GM12878 (cell line): ENCODE measurements around the gene RND2. TPM values are rescaled to one million over a fixed set of nuclear protein-coding genes. Genes with fewer than 3 reads are reported as not detected.

ENCODE experiments used
- ATAC-seq: fragments of 200-7000 bp; cut with Tn5 transposase; 3 replicates; pipeline ENCODE4 v1.9.1; 2020; ENCODE audit warnings: mild to moderate bottlenecking, moderate library complexity
- BruUV-seq: library from RNA; stranded (reverse); fragments of 400-500 nt; replicated peaks from 2 replicates; lab custom pipeline; 2021; lab: Mats Ljungman, UMichigan
- CTCF ChIA-PET: fragments of 300-600 bp; sonication (Branson Sonifier 250); formaldehyde crosslinking; extraction: SDS; loops from one replicate; lab custom pipeline; 2021; ENCODE audit warnings: inconsistent platforms; lab: Yijun Ruan, JAX
- POLR2A ChIA-PET: fragments of 350-600 bp; formaldehyde crosslinking; extraction: SDS; loops from one replicate; lab custom pipeline; 2021; ENCODE audit warnings: inconsistent platforms; lab: Charles Lee
- RAD21 ChIA-PET: fragments of 300-600 bp; sonication (Branson Sonifier 250); formaldehyde crosslinking; loops from one replicate; lab custom pipeline; 2023; ENCODE audit warnings: antibody characterized with exemption; ENCODE audit not compliant: unreplicated experiment; lab: Charles Lee
- SMC1A ChIA-PET: fragments of 300-600 bp; sonication (Branson Sonifier 250); formaldehyde crosslinking; loops from one replicate; lab custom pipeline; 2023; ENCODE audit not compliant: unreplicated experiment, uncharacterized antibody; lab: Charles Lee
- DNase-seq: peaks from one replicate; pipeline ENCODE4 v3.0.0-alpha.2; 2011; ENCODE audit warnings: low read depth, low spot score
- FAIRE-seq: peaks from 3 replicates; lab custom pipeline; 2011; peaks lifted over from hg19 to GRCh38; lab: Jason Lieb, UNC
- H2AFZ ChIP-seq: 2 replicates; pipeline ENCODE4 v1.6.0; 2011; ENCODE audit warnings: low read depth, low read length, control low read depth; ENCODE audit not compliant: control insufficient read depth
- H3K27ac ChIP-seq: 2 replicates; pipeline ENCODE4 v1.5.1; 2011; ENCODE audit warnings: control low read depth; ENCODE audit not compliant: control insufficient read depth, insufficient read depth
- H3K27me3 ChIP-seq, 2 experiments: replicated peaks in 1 of 2; 2 replicates each; pipeline versions ENCODE4 v1.6.0 to v1.6.1; 2011; ENCODE audit warnings: low read length in 1 of 2; ENCODE audit not compliant: control insufficient read depth in 2 of 2, insufficient read depth in 2 of 2
- H3K36me3 ChIP-seq, 2 experiments: 2 replicates each; pipeline ENCODE4 v1.5.1; 2011; ENCODE audit warnings: low read length in 1 of 2; ENCODE audit not compliant: control insufficient read depth in 2 of 2, insufficient read depth in 2 of 2
- H3K4me1 ChIP-seq: 2 replicates; pipeline ENCODE4 v1.6.1; 2011; ENCODE audit warnings: mild to moderate bottlenecking, low read length, moderate library complexity, mixed read lengths; ENCODE audit not compliant: control insufficient read depth, insufficient read depth
- H3K4me2 ChIP-seq: 2 replicates; pipeline ENCODE4 v1.6.0; 2011; ENCODE audit warnings: control low read depth; ENCODE audit not compliant: control insufficient read depth, insufficient read depth
- H3K4me3 ChIP-seq: fragments of 200-600 bp; sonication (generic); 2 replicates; pipeline ENCODE4 v1.5.1; 2016
- H3K79me2 ChIP-seq: 2 replicates; pipeline ENCODE4 v1.6.0; 2011; ENCODE audit warnings: low read length; ENCODE audit not compliant: control insufficient read depth, insufficient read depth
- H3K9ac ChIP-seq: 2 replicates; pipeline ENCODE4 v1.8.0; 2011; ENCODE audit warnings: low read length, control low read depth, mixed read lengths; ENCODE audit not compliant: control insufficient read depth, insufficient read depth
- H3K9me3 ChIP-seq: replicated peaks from 3 replicates; pipeline ENCODE4 v1.5.1; 2011; ENCODE audit warnings: mild to moderate bottlenecking, low read length; ENCODE audit not compliant: control insufficient read depth, insufficient read depth
- H4K20me1 ChIP-seq: 2 replicates; pipeline ENCODE4 v1.6.0; 2011; ENCODE audit not compliant: control insufficient read depth, insufficient read depth
- DPF2 ChIP-seq: fragments of 450-650 bp; IDR thresholded peaks from 2 replicates; pipeline ENCODE4 v1.6.1; 2017; ENCODE audit warnings: mild to moderate bottlenecking
- JUND ChIP-seq: IDR thresholded peaks from 2 replicates; pipeline ENCODE4 v1.6.1; 2012; ENCODE audit warnings: low read depth, mild to moderate bottlenecking, low read length, improper control_type of control experiment, moderate library complexity
- MAX ChIP-seq: IDR thresholded peaks from 2 replicates; pipeline ENCODE4 v1.6.1; 2012; ENCODE audit warnings: low read depth, low read length, improper control_type of control experiment
- MLLT1 ChIP-seq: fragments of 450-650 bp; IDR thresholded peaks from 2 replicates; pipeline ENCODE4 v1.6.1; 2016; ENCODE audit warnings: mild to moderate bottlenecking
- MYB ChIP-seq: fragments of 150-350 bp; IDR thresholded peaks from 2 replicates; pipeline ENCODE4 v1.6.1; 2014; ENCODE audit warnings: mild to moderate bottlenecking, low read depth, low read length, borderline replicate concordance
- NFXL1 ChIP-seq: fragments of 450-650 bp; IDR thresholded peaks from 2 replicates; pipeline ENCODE4 v1.6.1; 2017; ENCODE audit warnings: antibody characterized with exemption, mild to moderate bottlenecking, borderline replicate concordance
- NR2C2 ChIP-seq: IDR thresholded peaks from 2 replicates; pipeline ENCODE4 v1.6.1; 2011; ENCODE audit warnings: borderline replicate concordance, low read depth; ENCODE audit not compliant: control insufficient read depth, insufficient read length
- PKNOX1 ChIP-seq: fragments of 450-650 bp; IDR thresholded peaks from 2 replicates; pipeline ENCODE4 v1.6.1; 2016; ENCODE audit warnings: mild to moderate bottlenecking
- POLR2AphosphoS2 ChIP-seq: IDR thresholded peaks from 2 replicates; pipeline ENCODE4 v1.6.1; 2011; ENCODE audit warnings: low read depth, mild to moderate bottlenecking, low read length, improper control_type of control experiment, moderate library complexity
- RAD51 ChIP-seq: fragments of 450-650 bp; IDR thresholded peaks from 2 replicates; pipeline ENCODE4 v1.6.1; 2016; ENCODE audit warnings: moderate library complexity, mild to moderate bottlenecking, inconsistent platforms
- RELB ChIP-seq: fragments of 450-650 bp; IDR thresholded peaks from 2 replicates; pipeline ENCODE4 v1.6.1; 2017; ENCODE audit warnings: low read depth, mild to moderate bottlenecking, moderate library complexity
- SIX5 ChIP-seq: IDR thresholded peaks from 2 replicates; pipeline ENCODE4 v1.6.1; 2011; ENCODE audit warnings: mild to moderate bottlenecking, low read depth, low read length, moderate library complexity; ENCODE audit not compliant: severe bottlenecking
- SREBF1 ChIP-seq: IDR thresholded peaks from 2 replicates; pipeline ENCODE4 v1.6.1; 2012; ENCODE audit warnings: mild to moderate bottlenecking, low read length
- TAF1 ChIP-seq: IDR thresholded peaks from 2 replicates; pipeline ENCODE4 v1.6.1; 2011; ENCODE audit warnings: mild to moderate bottlenecking, low read depth, low read length, borderline replicate concordance
- WRNIP1 ChIP-seq: IDR thresholded peaks from 2 replicates; pipeline ENCODE4 v1.6.1; 2011; ENCODE audit warnings: low read depth, low read length, improper control_type of control experiment, borderline replicate concordance
- YY1 ChIP-seq: IDR thresholded peaks from 2 replicates; pipeline ENCODE4 v1.6.1; 2011; ENCODE audit warnings: low read depth, mild to moderate bottlenecking, low read length
- ZBED1 ChIP-seq: IDR thresholded peaks from 2 replicates; pipeline ENCODE4 v1.6.1; 2016; ENCODE audit warnings: borderline replicate concordance
- ZNF384 ChIP-seq: IDR thresholded peaks from 2 replicates; pipeline ENCODE4 v1.6.1; 2012; ENCODE audit warnings: low read depth, mild to moderate bottlenecking, low read length, improper control_type of control experiment, borderline replicate concordance
- WGBS: methylation state at CpG from one replicate; pipeline ENCODE4 v1.1.6; 2016; ENCODE audit warnings: low lambda C conversion rate; ENCODE audit not compliant: insufficient replicate concordance, insufficient coverage; ENCODE audit errors: missing lambda C conversion rate; 5-methylcytosine and 5-hydroxymethylcytosine counted together
- in situ Hi-C: fragments of 300-500 bp; cut with MboI; formaldehyde crosslinking; loops from 9 replicates; pipeline ENCODE4 v1.14.3; 2018; ENCODE audit warnings: mixed read lengths
- intact Hi-C: fragments of 100-400 bp; cut with micrococcal nuclease; formaldehyde crosslinking; loops from one replicate; pipeline ENCODE4 v1.14.2; 2022; ENCODE audit not compliant: unreplicated experiment
- polyA plus RNA-seq, 11 experiments: library from polyadenylated mRNA; depleted of rRNA in 4 of 11; unstranded in 6 of 11; stranded (reverse) in 5 of 11; fragments of >200 nt; fragmentation: Nextera tagmentation in 4 of 11; fragmentation: Illumina TruSeq in 1 of 11; extraction: Ambion mirVana in 4 of 11; extraction: Trizol in 1 of 11; gene quantifications; 1 replicate in 1 of 11; 2 replicates in 10 of 11; pipeline versions ENCODE4 v1.2.1 to v1.2.3, GENCODE V29; 2011 to 2016; ENCODE audit warnings: inconsistent platforms in 2 of 11, missing spikeins in 2 of 11, low read depth in 1 of 11
- total RNA-seq, 4 experiments: library from RNA; depleted of rRNA in 3 of 4; stranded (reverse); fragments of >200 nt in 3 of 4; fragmentation: Illumina TruSeq in 1 of 4; extraction: Trizol in 1 of 4; gene quantifications; 2 replicates each; pipeline versions ENCODE4 v1.2.1 to v1.2.3, GENCODE V29; 2013 to 2021
- TF ChIP-seq, protein P1 (sequence below): fragments of 450-650 bp; IDR thresholded peaks from 2 replicates; pipeline ENCODE4 v1.6.1; 2014; ENCODE audit warnings: mild to moderate bottlenecking

RND2 gene
- total and polyA plus RNA-seq, 10 of the 15 experiments (the other 5 are each of a cell fraction or from before 2014, with no cell fraction given) = 0.01 to 0.05 (median 0.03) TPM; not detected in 6

DNA sequence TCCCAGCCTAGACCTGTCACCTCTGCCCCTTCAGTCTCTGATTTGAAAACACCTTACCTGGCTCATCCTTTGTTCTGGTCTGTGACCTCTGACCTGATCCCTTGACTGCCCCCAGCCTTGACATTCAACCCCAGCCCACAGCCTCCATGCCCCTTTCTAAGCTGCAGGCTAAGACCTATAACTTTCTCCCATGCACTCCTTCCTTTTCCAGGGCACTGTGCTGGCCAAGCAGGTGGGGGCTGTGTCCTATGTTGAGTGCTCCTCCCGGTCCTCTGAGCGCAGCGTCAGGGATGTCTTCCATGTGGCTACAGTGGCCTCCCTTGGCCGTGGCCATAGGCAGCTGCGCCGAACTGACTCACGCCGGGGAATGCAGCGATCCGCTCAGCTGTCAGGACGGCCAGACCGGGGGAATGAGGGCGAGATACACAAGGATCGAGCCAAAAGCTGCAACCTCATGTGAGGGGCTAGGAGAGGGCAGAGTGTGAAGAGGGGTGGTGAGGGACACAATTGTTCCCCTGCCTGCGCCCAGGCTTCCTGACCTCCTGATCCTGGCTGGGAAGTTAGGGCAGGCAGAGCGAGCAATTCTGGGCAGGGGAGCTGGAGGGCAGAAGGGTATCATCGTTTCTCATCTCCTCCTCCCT, 3.3 kb downstream of the RND2 start:
- ChIA-PET CTCF (interaction anchor here (1.3 kb wide), 1 partner anchor 15 kb away, joined by 3 read pairs; no protein-coding TSS in a partner anchor), POLR2A (no interaction called here), SMC1A (no interaction called here), RAD21 (no interaction called here)
- Histone ChIP-seq H3K4me2 (no peak overlapping the region), H3K4me3 (no peak overlapping the region), H4K20me1 (no peaks in the 10 kb centered on the region), H3K9ac (no peak overlapping the region), H3K79me2 (no peaks in the 10 kb centered on the region), H3K9me3 (no peaks in the 10 kb centered on the region), H3K4me1 (peaks cover 7% of the 10 kb centered on the region; the same call in 1 of the 2 replicates), H3K36me3 (no peaks in the 10 kb centered on the region), H3K27me3 (no peaks in the 10 kb centered on the region), H3K27ac (no peak overlapping the region), H2AFZ (no peak overlapping the region)
- WGBS = 83% methylated on average over 17 of the region's 17 CpGs
- BruUV-seq = no TSS peak
- DNase-seq (no peak), ATAC-seq (no peak), FAIRE-seq (no peak)
- TF ChIP-seq DPF2 (no peak), TAF1 (no peak), MAX (no peak), SREBF1 (no peak), WRNIP1 (no peak), NFXL1 (no peak), JUND (no peak), RELB (no peak), ZNF384 (no peak), POLR2AphosphoS2 (no peak), YY1 (no peak), SIX5 (no peak), MYB (no peak), RAD51 (no peak), ZBED1 (no peak), NR2C2 (no peak), PKNOX1 (no peak), MLLT1 (no peak)
- TF ChIP-seq, protein P1, sequence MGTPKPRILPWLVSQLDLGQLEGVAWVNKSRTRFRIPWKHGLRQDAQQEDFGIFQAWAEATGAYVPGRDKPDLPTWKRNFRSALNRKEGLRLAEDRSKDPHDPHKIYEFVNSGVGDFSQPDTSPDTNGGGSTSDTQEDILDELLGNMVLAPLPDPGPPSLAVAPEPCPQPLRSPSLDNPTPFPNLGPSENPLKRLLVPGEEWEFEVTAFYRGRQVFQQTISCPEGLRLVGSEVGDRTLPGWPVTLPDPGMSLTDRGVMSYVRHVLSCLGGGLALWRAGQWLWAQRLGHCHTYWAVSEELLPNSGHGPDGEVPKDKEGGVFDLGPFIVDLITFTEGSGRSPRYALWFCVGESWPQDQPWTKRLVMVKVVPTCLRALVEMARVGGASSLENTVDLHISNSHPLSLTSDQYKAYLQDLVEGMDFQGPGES = no peak
- intact Hi-C loops (no loop called here), in situ Hi-C loops (loop anchor here (10.0 kb wide), 1 partner anchor 186 kb away; the partner anchor contains the start of gene TMEM106A)
